HUES64 (cell line): ENCODE data around the gene RHPN2. TPM values are rescaled to one million over a fixed set of nuclear protein-coding genes. Genes with fewer than 3 reads are reported as not detected.

Experiments
- H3K27ac ChIP-seq: 2 replicates; pipeline ENCODE4 v1.7.0; 2013; ENCODE audit warnings: low read depth, low read length, inconsistent platforms
- H3K27me3 ChIP-seq: 2 replicates; pipeline ENCODE4 v1.6.1; 2013; ENCODE audit warnings: mild to moderate bottlenecking, low read length; ENCODE audit not compliant: insufficient read depth
- H3K36me3 ChIP-seq: 2 replicates; pipeline ENCODE4 v1.6.1; 2013; ENCODE audit warnings: mild to moderate bottlenecking, low read length; ENCODE audit not compliant: insufficient read depth
- H3K4me1 ChIP-seq: 2 replicates; pipeline ENCODE4 v1.6.1; 2013; ENCODE audit warnings: mild to moderate bottlenecking, low read length, moderate library complexity; ENCODE audit not compliant: insufficient read depth
- H3K4me3 ChIP-seq: 2 replicates; pipeline ENCODE4 v1.5.1; 2013; ENCODE audit warnings: mild to moderate bottlenecking, low read length, moderate library complexity
- H3K9ac ChIP-seq: 2 replicates; pipeline ENCODE4 v1.6.1; 2013; ENCODE audit warnings: mild to moderate bottlenecking, low read depth, low read length
- H3K9me3 ChIP-seq: 2 replicates; pipeline ENCODE4 v1.6.1; 2013; ENCODE audit warnings: low read depth, low read length; ENCODE audit not compliant: insufficient read depth
- WGBS: fragments of 150-250, 120-280 bp; methylation state at CpG from one replicate; pipeline ENCODE4 v1.1.7; 2013; ENCODE audit warnings: missing lambda C conversion rate; 5-methylcytosine and 5-hydroxymethylcytosine counted together
- polyA plus RNA-seq, 2 experiments: library from polyadenylated mRNA; stranded (reverse); fragments of 50-300 nt; gene quantifications; one replicate each; pipeline ENCODE4 v1.2.3, GENCODE V29; 2013

The RHPN2 gene
- 13.9 TPM for polyA plus RNA-seq (2013, experiment 1 of 2)
- 17.6 TPM for polyA plus RNA-seq (2013, experiment 2 of 2)

- Histone ChIP-seq H3K9me3 (no peaks in the 10 kb centered on the region), H3K27me3 (peaks cover 11% of the 10 kb centered on the region), H3K36me3 (no peaks in the 10 kb centered on the region), H3K4me3 (peak within 1 kb of the TSS; percentile 88), H3K27ac (0 out of 2 replicates have a peak within 1 kb of the TSS, but pooled peaks have one; percentile 23), H3K9ac (peak within 1 kb of the TSS; percentile 77), H3K4me1 (peaks cover 11% of the 10 kb centered on the region)
- WGBS: 4% methylated on average over 81 of the region's 86 CpGs
These were observed at the start of gene RHPN2 for GRCh38 chr19:33064792-33065550. Gene RHPN2, minus strand, starts transcription at chr19:33064888. Its CDS starts 36 bp downstream, at chr19:33064852.

GRCh38 chr19:33114312-33114711, 49.6 kb upstream of the RHPN2 start:
- H3K4me1 ChIP-seq: no peaks in the 10 kb centered on the region
- H3K27me3 ChIP-seq: no peaks in the 10 kb centered on the region
- no peak overlapping the region for H3K9ac ChIP-seq
- no peaks in the 10 kb centered on the region for H3K9me3 ChIP-seq
- H3K36me3 ChIP-seq: peaks cover 74% of the 10 kb centered on the region
- WGBS: 93% methylated on average over 4 of the region's 4 CpGs
- no peak overlapping the region for H3K4me3 ChIP-seq
- H3K27ac ChIP-seq: no peak overlapping the region

- H3K4me1 ChIP-seq: no peaks in the 10 kb centered on the region
- H3K4me3 ChIP-seq: no peak overlapping the region
- WGBS: 95% methylated on average over 11 of the region's 11 CpGs
- no peak overlapping the region for H3K27ac ChIP-seq
- no peak overlapping the region for H3K9ac ChIP-seq
- no peaks in the 10 kb centered on the region for H3K27me3 ChIP-seq
- no peaks in the 10 kb centered on the region for H3K9me3 ChIP-seq
- peaks cover 76% of the 10 kb centered on the region for H3K36me3 ChIP-seq
These were observed 46.9 kb upstream of the RHPN2 start for GRCh38 chr19:33111587-33111986.

GRCh38 chr19:33110137-33110910, 45.6 kb upstream of the RHPN2 start:
- Histone ChIP-seq H3K27me3 (no peaks in the 10 kb centered on the region), H3K4me3 (no peak overlapping the region), H3K4me1 (no peaks in the 10 kb centered on the region), H3K36me3 (peaks cover 73% of the 10 kb centered on the region), H3K9me3 (no peaks in the 10 kb centered on the region), H3K27ac (no peak overlapping the region), H3K9ac (no peak overlapping the region)
- WGBS: 97% methylated on average over 8 of the region's 9 CpGs

- H3K36me3 ChIP-seq: peaks cover 60% of the 10 kb centered on the region
- H3K9me3 ChIP-seq: no peaks in the 10 kb centered on the region
- no peak overlapping the region for H3K4me3 ChIP-seq
- no peaks in the 10 kb centered on the region for H3K27me3 ChIP-seq
- H3K4me1 ChIP-seq: no peaks in the 10 kb centered on the region
- 95% methylated on average over 10 of the region's 10 CpGs for WGBS
- no peak overlapping the region for H3K27ac ChIP-seq
- no peak overlapping the region for H3K9ac ChIP-seq
These were observed 43.5 kb upstream of the RHPN2 start for GRCh38 chr19:33108161-33108560.

GRCh38 chr19:33102893-33103292, 38.2 kb upstream of the RHPN2 start:
- H3K4me3 ChIP-seq: no peak overlapping the region
- no peaks in the 10 kb centered on the region for H3K9me3 ChIP-seq
- H3K36me3 ChIP-seq: peaks cover 56% of the 10 kb centered on the region
- H3K27me3 ChIP-seq: no peaks in the 10 kb centered on the region
- no peak overlapping the region for H3K27ac ChIP-seq
- H3K9ac ChIP-seq: no peak overlapping the region
- no peaks in the 10 kb centered on the region for H3K4me1 ChIP-seq
- WGBS: 95% methylated on average over 6 of the region's 6 CpGs

GRCh38 chr19:33100894-33101644, 36.4 kb upstream of the RHPN2 start:
- Histone ChIP-seq H3K9me3 (no peaks in the 10 kb centered on the region), H3K36me3 (peaks cover 50% of the 10 kb centered on the region), H3K27me3 (no peaks in the 10 kb centered on the region), H3K9ac (no peak overlapping the region), H3K4me3 (no peak overlapping the region), H3K27ac (no peak overlapping the region), H3K4me1 (no peaks in the 10 kb centered on the region)
- WGBS: 97% methylated on average over 8 of the region's 10 CpGs

GRCh38 chr19:33098055-33098534, 33.4 kb upstream of the RHPN2 start:
- Histone ChIP-seq H3K4me1 (no peaks in the 10 kb centered on the region), H3K36me3 (peaks cover 68% of the 10 kb centered on the region), H3K4me3 (no peak overlapping the region), H3K27ac (no peak overlapping the region), H3K9me3 (no peaks in the 10 kb centered on the region), H3K9ac (no peak overlapping the region), H3K27me3 (no peaks in the 10 kb centered on the region)
- 95% methylated on average over 4 of the region's 4 CpGs for WGBS

- Histone ChIP-seq H3K27me3 (no peaks in the 10 kb centered on the region), H3K9me3 (no peaks in the 10 kb centered on the region), H3K27ac (no peak overlapping the region), H3K36me3 (peaks cover 67% of the 10 kb centered on the region), H3K9ac (no peak overlapping the region), H3K4me1 (no peaks in the 10 kb centered on the region), H3K4me3 (no peak overlapping the region)
- 92% methylated on average over 3 of the region's 4 CpGs for WGBS
These were observed 31.3 kb upstream of the RHPN2 start for GRCh38 chr19:33096005-33096404.

GRCh38 chr19:33094436-33095067, 29.9 kb upstream of the RHPN2 start:
- WGBS: 91% methylated on average over 6 of the region's 6 CpGs
- H3K4me3 ChIP-seq: no peak overlapping the region
- H3K4me1 ChIP-seq: peaks cover 7% of the 10 kb centered on the region; the same call in 1 of the 2 replicates
- H3K9me3 ChIP-seq: no peaks in the 10 kb centered on the region
- no peaks in the 10 kb centered on the region for H3K27me3 ChIP-seq
- no peak overlapping the region for H3K27ac ChIP-seq
- H3K36me3 ChIP-seq: peaks cover 71% of the 10 kb centered on the region
- H3K9ac ChIP-seq: no peak overlapping the region
